ENCODE measurements around the gene CCDC149. TPM values are rescaled to one million over a fixed set of nuclear protein-coding genes. Genes with fewer than 3 reads are reported as not detected.

The CCDC149 gene
- total and polyA plus RNA-seq, 2 of the 8 experiments (the other 6 are each of a cell fraction or from before 2014, with no cell fraction given): 2.2 to 5.6 TPM

- no peak for FAIRE-seq
- CTCF ChIA-PET (ENCODE audit: partially characterized antibody): interaction anchor here (0.7 to 2.9 kb wide), 4 partner anchors 12 to 89 kb away, joined by 3 to 8 read pairs (median 6); no protein-coding TSS in a partner anchor
- POLR2A ChIA-PET (ENCODE audit: partially characterized antibody): interaction anchor here (1.2 kb wide), 1 partner anchor 12 kb away, joined by 3 read pairs; no protein-coding TSS in a partner anchor
Measured at GRCh38 chr4:24897639-24898038, 15.2 kb downstream of the CCDC149 start.

More at GRCh38 chr4:24897639-24898038, 15.2 kb downstream of the CCDC149 start:
- Histone ChIP-seq H3K4me2 (ENCODE audit: insufficient read depth in 1 of 2, low read depth in 2 of 2, low read length in 2 of 2) (no peak overlapping the region), H3K27ac (ENCODE audit: low read depth, low read length) (no peak overlapping the region), H3K23ac (ENCODE audit: insufficient read length) (no peak overlapping the region), H3K23me2 (ENCODE audit: low read depth, low read length) (peaks cover 3% of the 10 kb centered on the region), H3K4me3 (ENCODE audit: extremely low read depth in 1 of 4, insufficient read depth in 2 of 4, low read depth in 3 of 4, low read length in 4 of 4) (no peak overlapping the region), H3K79me2 (ENCODE audit: control insufficient read depth in 1 of 2, insufficient read depth in 2 of 2, low read length in 2 of 2) (no peaks in the 10 kb centered on the region), H2BK5ac (ENCODE audit: low read depth, low read length) (no peak overlapping the region), H3K27me3 (replicated peaks in 1 of 4; ENCODE audit: control insufficient read depth in 3 of 4, extremely low read depth in 1 of 4, insufficient read depth in 3 of 4, low read length in 3 of 4) (no peaks in the 10 kb centered on the region; a peak in 1 of 7 replicates), H3K4me1 (replicated peaks in 1 of 4; ENCODE audit: control insufficient read depth in 3 of 4, insufficient read depth in 4 of 4, low read length in 3 of 4) (peaks cover 0 to 4% (median 2%) of the 10 kb centered on the region in 4 experiments; a peak in 2 of 7 replicates), H3K79me1 (ENCODE audit: low read depth, low read length) (no peaks in the 10 kb centered on the region), H4K91ac (replicated peaks; ENCODE audit: insufficient read length, low read length) (no peak overlapping the region), H2BK12ac (ENCODE audit: low read depth, low read length) (no peak overlapping the region), H2BK20ac (ENCODE audit: low read length) (no peak overlapping the region), H4K8ac (ENCODE audit: extremely low read depth, insufficient read depth, low read length) (no peak overlapping the region), H2BK120ac (replicated peaks; ENCODE audit: low read depth, low read length) (no peak overlapping the region), H3K18ac (ENCODE audit: extremely low read depth, low read length) (no peak overlapping the region), H4K5ac (ENCODE audit: insufficient read length, low read depth, low read length) (no peak overlapping the region), H3K36me3 (ENCODE audit: control insufficient read depth in 2 of 4, insufficient read depth in 4 of 4, low read length in 3 of 4) (no peaks in the 10 kb centered on the region), H2AFZ (ENCODE audit: low read length) (no peak overlapping the region), H2AK5ac (ENCODE audit: low read depth, low read length) (no peak overlapping the region), H3K9ac (replicated peaks in 1 of 4; ENCODE audit: extremely low read depth in 1 of 4, low read depth in 3 of 4, low read length in 3 of 4) (no peak overlapping the region), H4K20me1 (replicated peaks in 1 of 2; ENCODE audit: control insufficient read depth in 1 of 2, insufficient read depth in 2 of 2, low read length in 2 of 2) (no peaks in the 10 kb centered on the region), H3K14ac (ENCODE audit: insufficient read length) (no peak overlapping the region), H3K4ac (replicated peaks; ENCODE audit: insufficient read length, low read depth, low read length) (no peak overlapping the region), H2BK15ac (ENCODE audit: low read length) (no peak overlapping the region), H3K56ac (replicated peaks; ENCODE audit: insufficient read length, low read depth, low read length) (no peak overlapping the region), H3K9me3 (ENCODE audit: insufficient read depth in 2 of 2, low read depth in 1 of 2, low read length in 1 of 2) (no peaks in the 10 kb centered on the region)
- no peak for TF ChIP-seq TCF12 (IDR thresholded peaks at IDR 0.05; ENCODE audit: low read depth, low read length)
- no peak for TF ChIP-seq JUN (IDR thresholded peaks at IDR 0.05; ENCODE audit: low read depth, low read length)
- TF ChIP-seq SP2 (IDR thresholded peaks at IDR 0.05; ENCODE audit: low read length): no peak
- no peak for TF ChIP-seq POLR2AphosphoS5 (IDR thresholded peaks at IDR 0.05; ENCODE audit: low read depth, low read length)
- TF ChIP-seq TEAD4 (IDR thresholded peaks at IDR 0.05; ENCODE audit: low read depth, low read length): no peak
- no peak for TF ChIP-seq TAF1 (IDR thresholded peaks at IDR 0.05; ENCODE audit: low read depth, low read length)
- no peak for TF ChIP-seq SUZ12 (IDR thresholded peaks at IDR 0.05; ENCODE audit: low read length)
- TF ChIP-seq BRCA1 (IDR thresholded peaks at IDR 0.05; ENCODE audit: low read depth, low read length): no peak
- no peak for TF ChIP-seq SRF (IDR thresholded peaks at IDR 0.05; ENCODE audit: low read depth, low read length)
- no peak for TF ChIP-seq KDM5A (IDR thresholded peaks at IDR 0.05; ENCODE audit: low read length)
- no peak for TF ChIP-seq CHD2 (IDR thresholded peaks at IDR 0.05; ENCODE audit: low read length)
- TF ChIP-seq CTBP2 (IDR thresholded peaks at IDR 0.05; ENCODE audit: borderline replicate concordance, insufficient read depth, insufficient read length, low read length): no peak
- TF ChIP-seq MAX (IDR thresholded peaks at IDR 0.05): no peak
- no peak for TF ChIP-seq CREB1 (IDR thresholded peaks at IDR 0.05)
- DNase-seq (ENCODE audit: low read depth in 1 of 2, low spot score in 2 of 2): no peak
- 85% methylated on average over 6 of the region's 6 CpGs; no CpG with 5 or more reads in 1 of the 2 experiments for WGBS, 2 experiments (ENCODE audit: extremely low coverage in 1 of 2, insufficient coverage in 1 of 2, insufficient read length in 1 of 2, insufficient replicate concordance in 2 of 2, low coverage in 1 of 2, low lambda C conversion rate in 2 of 2, missing lambda C conversion rate in 1 of 2)
